NCI-H82 treated with DMSO at 0.1 percent for 48 hours (cell line): ENCODE data around the gene CEP72.
"Not testable (repeated sequence)": the region's sequence is repeated elsewhere in the genome, so short reads cannot be mapped to it uniquely, and the experiment has no call there.

Experiments used
- DNase-seq: peaks from one replicate; lab custom pipeline; 2025; ENCODE audit not compliant: unreplicated experiment; lab: John Stamatoyannopoulos, UW

Gene CEP72

GRCh38 chr5:669111-669841 is 57.1 kb downstream of the CEP72 start:
- DNase-seq = no peak

- no peak for DNase-seq
Observed at GRCh38 chr5:669842-670395, 57.8 kb downstream of the CEP72 start.

- DNase-seq = no peak
Observed at GRCh38 chr5:670396-671270, 58.5 kb downstream of the CEP72 start.

- DNase-seq = peak; percentile 5
Observed at GRCh38 chr5:671459-672328, 59.6 kb downstream of the CEP72 start.

- no peak for DNase-seq
Observed at GRCh38 chr5:672329-673160, 60.4 kb downstream of the CEP72 start.

- no peak for DNase-seq
Observed at GRCh38 chr5:673161-673830, 61.2 kb downstream of the CEP72 start.

GRCh38 chr5:673831-674629 is 61.9 kb downstream of the CEP72 start:
- DNase-seq = no peak

GRCh38 chr5:674630-675011 is 62.5 kb downstream of the CEP72 start:
- DNase-seq = no peak

GRCh38 chr5:675111-675870 is 63.2 kb downstream of the CEP72 start:
- no peak for DNase-seq

- no peak for DNase-seq
Observed at GRCh38 chr5:675871-676698, 63.9 kb downstream of the CEP72 start.

GRCh38 chr5:676699-677076 is 64.5 kb downstream of the CEP72 start:
- DNase-seq = no peak

GRCh38 chr5:677131-678101 is 65.3 kb downstream of the CEP72 start:
- no peak for DNase-seq

GRCh38 chr5:678521-678920 is 66.4 kb downstream of the CEP72 start:
- not testable (repeated sequence) for DNase-seq

GRCh38 chr5:679166-679895 is 67.2 kb downstream of the CEP72 start:
- not testable (repeated sequence) for DNase-seq

GRCh38 chr5:680118-680795 is 68.1 kb downstream of the CEP72 start:
- DNase-seq = not testable (repeated sequence)
